ENCODE results near the gene TXNDC15.

Gene TXNDC15

DNA sequence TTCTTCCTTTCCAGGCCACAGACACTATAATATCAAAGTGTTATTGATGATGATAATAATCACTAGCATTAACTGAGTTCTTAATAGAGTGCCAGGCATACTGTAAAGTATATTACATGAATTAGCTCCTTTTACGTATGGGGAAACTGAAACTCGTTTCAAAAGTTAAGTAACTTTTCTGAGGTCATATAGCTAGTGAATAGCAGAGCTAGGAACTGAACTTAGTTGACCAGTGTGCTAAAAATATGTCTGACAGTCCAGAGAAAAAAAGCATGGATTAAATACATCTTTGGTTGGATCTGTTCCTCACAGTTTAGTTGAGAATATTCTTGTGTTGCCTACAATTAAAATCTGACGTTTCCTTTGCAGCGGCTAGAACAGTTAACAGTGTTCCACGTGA lies 75.1 kb downstream of the TXNDC15 start:
- peaks cover 2% of the 10 kb centered on the region for H3K9me3 Mint-ChIP-seq
- TF ChIP-seq, protein P1, sequence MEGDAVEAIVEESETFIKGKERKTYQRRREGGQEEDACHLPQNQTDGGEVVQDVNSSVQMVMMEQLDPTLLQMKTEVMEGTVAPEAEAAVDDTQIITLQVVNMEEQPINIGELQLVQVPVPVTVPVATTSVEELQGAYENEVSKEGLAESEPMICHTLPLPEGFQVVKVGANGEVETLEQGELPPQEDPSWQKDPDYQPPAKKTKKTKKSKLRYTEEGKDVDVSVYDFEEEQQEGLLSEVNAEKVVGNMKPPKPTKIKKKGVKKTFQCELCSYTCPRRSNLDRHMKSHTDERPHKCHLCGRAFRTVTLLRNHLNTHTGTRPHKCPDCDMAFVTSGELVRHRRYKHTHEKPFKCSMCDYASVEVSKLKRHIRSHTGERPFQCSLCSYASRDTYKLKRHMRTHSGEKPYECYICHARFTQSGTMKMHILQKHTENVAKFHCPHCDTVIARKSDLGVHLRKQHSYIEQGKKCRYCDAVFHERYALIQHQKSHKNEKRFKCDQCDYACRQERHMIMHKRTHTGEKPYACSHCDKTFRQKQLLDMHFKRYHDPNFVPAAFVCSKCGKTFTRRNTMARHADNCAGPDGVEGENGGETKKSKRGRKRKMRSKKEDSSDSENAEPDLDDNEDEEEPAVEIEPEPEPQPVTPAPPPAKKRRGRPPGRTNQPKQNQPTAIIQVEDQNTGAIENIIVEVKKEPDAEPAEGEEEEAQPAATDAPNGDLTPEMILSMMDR (IDR thresholded peaks at IDR 0.05; ENCODE audit: unreplicated experiment in 3 of 3): no peak
- peaks cover 15% of the 10 kb centered on the region for H3K4me1 Mint-ChIP-seq
- peaks cover 3% of the 10 kb centered on the region for H3K36me3 Mint-ChIP-seq (ENCODE audit: low read depth)
- H3K27ac Mint-ChIP-seq: peak overlapping the region in 1 of 3 experiments; percentile 38
- no peaks in the 10 kb centered on the region for H3K27me3 Mint-ChIP-seq (ENCODE audit: low read depth)
- H3K4me3 Mint-ChIP-seq: no peak overlapping the region

Measured in nephron (organoid).